Activated CD4-positive, alpha-beta T cell treated with anti-CD3 and anti-CD28 coated beads for 4 hours (primary cell): ENCODE results near the gene CRKL.
"Not testable (repeated sequence)": the region's sequence is repeated elsewhere in the genome, so short reads cannot be mapped to it uniquely, and the experiment has no call there.

Experiments
- DNase-seq, 2 donors: peaks; one replicate each; pipeline ENCODE4 v3.0.0-alpha.2; 2020

Gene CRKL

GRCh38 chr22:20901093-20902033, 15.8 kb upstream of the CRKL start:
- not testable (repeated sequence) for DNase-seq

- no peak for DNase-seq
These were observed 14.1 kb upstream of the CRKL start for GRCh38 chr22:20903093-20903492.

- no peak for DNase-seq
These were observed 12.9 kb upstream of the CRKL start for GRCh38 chr22:20904008-20904979.

DNA sequence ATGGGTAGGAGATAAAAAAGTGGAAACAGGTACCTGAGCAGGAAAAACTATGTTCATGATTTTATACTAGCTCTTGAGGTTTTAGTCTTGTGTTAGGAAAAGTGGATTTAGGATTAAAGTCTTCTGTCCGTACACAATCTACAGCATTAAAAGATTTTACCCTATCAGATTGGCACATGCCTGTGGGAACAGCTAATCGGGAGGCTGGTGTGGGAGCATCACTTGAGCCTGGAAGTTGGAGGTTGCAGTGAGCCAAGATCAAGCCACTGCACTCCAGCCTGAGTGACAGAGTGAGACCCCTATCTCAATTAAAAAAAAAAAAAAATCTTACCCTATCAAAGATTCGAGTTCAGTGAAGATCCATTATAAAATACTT, 12.2 kb upstream of the CRKL start:
- no peak for DNase-seq

DNA sequence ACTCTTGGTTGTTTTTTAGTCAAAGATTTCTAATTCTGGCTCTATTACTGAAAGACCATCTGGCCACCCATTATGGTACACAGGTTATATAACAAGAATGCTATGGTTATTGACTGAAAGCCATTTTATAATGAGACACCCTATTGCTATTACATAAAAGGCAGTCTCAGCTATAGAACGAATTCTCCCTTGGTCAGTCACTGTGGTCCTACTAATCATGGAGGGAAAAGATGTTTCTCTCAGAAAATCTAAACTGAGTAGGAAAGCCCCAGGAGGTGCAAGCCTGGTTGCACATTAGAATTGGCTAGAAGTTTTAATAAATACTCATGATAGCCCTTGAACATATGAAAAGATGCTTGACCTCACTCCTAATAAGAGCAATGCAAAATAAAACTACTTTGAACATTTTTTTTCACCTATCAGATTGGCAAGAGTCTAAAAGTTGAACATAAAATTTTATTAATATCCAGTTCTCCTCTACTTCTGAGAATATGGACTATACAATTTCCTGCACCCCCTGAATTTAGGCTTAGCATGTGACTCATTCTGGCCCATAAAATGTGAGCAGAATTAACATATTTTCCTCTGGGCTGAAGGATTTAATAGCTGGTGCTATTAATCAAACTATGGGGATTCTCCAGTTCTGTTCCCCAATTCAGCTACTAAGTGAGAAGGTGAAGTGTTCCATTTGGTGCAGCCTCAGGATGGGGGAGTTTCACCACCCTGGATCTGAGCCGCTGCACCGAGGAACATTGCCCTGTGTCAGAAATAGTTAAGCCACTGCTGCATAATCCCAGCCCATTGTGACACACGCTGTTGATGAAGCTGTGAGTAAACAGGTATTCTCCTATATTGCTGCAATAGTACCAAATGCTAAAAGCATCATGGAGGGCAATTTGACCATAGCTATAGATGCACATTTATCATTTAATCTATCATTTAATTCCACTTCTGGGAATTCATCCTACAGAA, 11.5 kb upstream of the CRKL start:
- DNase-seq, result no peak

DNA sequence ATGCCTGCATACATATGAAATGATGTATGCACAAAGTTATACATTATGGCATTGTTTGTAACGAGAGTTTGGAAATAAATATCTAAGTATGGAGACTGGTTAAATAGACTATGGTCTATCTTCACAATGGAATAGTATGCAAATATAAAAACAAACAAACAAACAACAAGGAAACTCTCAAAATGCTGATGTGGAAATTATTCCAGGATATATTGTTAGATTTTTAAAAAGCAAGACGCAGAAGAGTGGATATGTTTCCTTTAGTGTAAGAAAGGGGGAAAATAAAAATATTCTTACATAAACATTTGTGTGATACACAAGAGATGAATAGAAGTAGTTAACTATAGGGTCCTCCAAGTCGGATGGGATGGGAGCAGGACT, 10.8 kb upstream of the CRKL start:
- no peak for DNase-seq

- not testable (repeated sequence) for DNase-seq
These were observed 8.5 kb upstream of the CRKL start for GRCh38 chr22:20908717-20909116.

GRCh38 chr22:20909543-20910303, 7.5 kb upstream of the CRKL start:
- no peak for DNase-seq

DNA sequence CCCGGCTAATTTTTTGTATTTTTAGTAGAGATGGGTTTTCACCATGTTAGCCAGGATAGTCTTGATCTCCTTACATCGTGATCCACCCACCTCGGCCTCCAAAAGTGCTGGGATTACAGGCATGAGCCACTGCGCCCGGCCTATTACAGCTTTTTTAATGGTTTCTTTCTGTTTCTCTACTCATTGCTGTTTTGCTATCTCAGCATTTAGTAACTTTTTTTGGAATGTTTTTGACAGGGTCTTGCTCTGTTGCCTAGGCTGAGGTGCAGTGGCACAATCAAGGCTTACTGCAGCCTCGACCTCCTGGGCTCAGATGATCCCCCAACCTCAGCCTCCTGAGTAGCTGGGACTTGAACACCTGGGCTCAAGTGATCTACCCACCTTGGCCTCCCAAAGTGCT, 4.7 kb upstream of the CRKL start:
- no peak for DNase-seq

GRCh38 chr22:20918663-20919218, 1.5 kb downstream of the CRKL start:
- DNase-seq, result no peak

DNA sequence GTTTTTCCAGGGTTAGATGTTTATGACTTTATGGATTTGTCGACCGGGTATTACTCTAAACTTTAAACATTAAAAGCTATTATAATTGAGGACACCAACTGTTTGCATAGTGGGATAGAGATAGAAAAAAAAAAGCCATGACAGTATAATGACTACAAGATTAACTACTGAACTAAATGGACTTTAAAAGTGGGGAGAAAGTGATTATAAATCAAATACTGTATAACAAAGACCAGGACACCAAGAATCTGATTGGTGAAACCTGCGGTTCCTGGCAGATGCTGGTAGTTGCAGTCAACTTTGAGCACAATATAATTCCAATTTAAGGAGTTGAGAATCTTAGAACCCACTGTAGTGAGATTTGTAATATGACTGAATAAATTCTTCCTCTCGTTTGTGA, 2.5 kb downstream of the CRKL start:
- DNase-seq, result no peak

DNA sequence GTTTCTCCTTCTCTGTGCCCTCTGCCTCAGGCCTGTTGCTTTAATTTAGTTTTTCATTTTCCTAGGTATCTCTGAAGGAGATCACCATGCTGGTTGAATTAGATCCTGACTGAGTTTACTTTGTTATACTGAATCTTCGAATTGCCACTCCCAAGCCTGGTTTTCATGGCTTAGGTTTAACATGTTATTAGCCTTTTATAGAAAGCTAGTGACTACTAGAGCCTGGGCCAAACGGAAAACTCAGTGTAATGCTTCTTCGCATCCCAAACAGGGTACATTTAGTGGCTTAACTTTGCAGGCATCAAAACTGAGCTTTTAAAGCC, 3.6 kb downstream of the CRKL start:
- DNase-seq, result no peak

- DNase-seq, result no peak
These were observed 5.0 kb downstream of the CRKL start for GRCh38 chr22:20922141-20922751.

DNA sequence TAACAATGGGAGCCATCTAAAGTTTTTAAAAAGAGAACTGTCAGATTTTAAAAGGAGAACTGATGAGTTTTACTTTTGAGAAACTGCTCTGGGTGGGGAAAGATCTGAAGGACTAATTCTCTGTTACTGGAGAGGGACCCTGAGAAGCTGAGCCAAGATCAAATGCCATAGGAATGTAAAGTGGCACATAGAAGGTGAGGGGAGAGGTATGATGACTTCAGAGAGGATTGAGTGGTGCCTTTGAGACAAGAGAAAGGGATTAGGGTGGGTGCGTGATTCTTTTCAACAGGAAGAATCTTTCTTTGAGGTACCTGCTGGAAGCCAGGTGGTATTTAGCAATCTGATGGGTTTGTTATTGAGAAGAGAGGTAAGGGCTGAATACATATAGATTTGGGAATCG, 9.0 kb downstream of the CRKL start:
- no peak for DNase-seq

DNA sequence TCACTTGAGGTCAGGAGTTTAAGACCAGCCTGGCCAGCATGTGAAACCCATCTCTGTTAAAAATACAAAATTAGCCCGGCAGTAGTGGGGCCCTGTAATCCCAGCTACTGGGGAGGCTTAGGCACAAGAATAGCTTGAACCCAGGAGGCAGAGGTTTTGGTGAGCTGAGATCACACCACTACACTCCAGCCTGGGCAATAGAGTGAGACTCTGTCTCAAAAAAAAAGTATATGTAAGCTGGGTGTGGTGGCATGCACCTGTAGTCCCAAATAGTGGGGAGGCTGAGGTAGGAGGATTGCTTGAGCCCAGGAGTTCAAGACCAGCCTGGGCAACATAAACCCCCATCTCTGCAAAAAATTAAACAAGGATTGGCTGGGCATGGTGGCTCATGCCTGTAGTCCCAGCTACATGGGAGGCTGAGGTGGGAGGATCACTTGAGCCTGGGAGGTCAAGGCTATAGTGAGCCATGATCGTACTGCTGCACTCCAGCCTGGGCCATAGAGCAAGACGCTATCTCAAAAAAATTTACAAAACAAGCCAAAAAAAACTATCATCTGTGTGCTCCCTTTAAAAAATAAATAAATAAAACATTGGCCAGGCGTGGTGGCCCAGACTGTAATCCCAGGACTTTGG, 10.8 kb downstream of the CRKL start:
- no peak for DNase-seq

DNA sequence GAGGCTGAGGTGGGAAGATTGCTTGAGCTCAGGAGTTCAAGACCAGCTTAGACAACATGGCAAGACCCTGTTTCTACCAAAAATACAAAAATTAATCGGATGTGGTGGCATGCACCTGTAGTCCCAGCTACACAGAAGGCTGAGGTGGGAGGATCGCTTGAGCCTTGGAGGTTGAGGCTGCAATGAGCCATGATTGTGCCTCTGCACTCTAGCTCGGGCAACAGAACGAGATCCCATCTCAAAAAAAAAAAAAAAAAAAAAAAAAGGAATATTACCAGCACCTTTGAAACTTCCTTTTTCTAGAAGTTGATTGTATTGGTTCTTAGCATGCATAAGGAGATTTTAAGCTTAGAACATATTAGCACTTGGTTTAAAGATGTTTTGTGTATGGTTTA, 11.4 kb downstream of the CRKL start:
- no peak for DNase-seq

DNA sequence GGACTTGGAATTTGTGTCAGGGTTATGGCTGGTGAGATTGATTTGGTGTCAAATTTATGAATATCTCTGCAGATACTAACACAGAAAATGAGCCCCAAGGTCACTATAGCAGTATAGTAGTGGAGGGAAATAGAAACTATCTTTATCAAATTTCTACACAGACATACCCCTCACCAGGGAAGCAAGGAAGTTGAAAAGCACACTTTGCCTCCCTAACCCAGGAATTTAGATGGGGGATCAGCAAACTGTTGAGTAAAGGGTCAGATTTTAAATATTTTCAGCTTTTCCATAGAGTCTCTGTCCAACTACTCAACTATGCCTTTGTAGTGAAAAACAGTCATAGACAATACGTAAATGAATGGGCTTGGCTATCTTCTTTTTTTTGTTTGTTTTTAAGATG, 12.8 kb downstream of the CRKL start:
- no peak for DNase-seq

- not testable (repeated sequence) for DNase-seq
These were observed 13.2 kb downstream of the CRKL start for GRCh38 chr22:20930435-20930834.

- no peak for DNase-seq
These were observed 14.0 kb downstream of the CRKL start for GRCh38 chr22:20931126-20931654.

- no peak for DNase-seq
These were observed 16.7 kb downstream of the CRKL start for GRCh38 chr22:20933910-20934309.
